HEK293T (cell line): Measurements from ENCODE around the gene LRRC8A.

Experiments used
- CTCF ChIA-PET: fragments of 350-600 bp; formaldehyde crosslinking; extraction: SDS; loops from one replicate; lab custom pipeline; 2021; ENCODE audit warnings: antibody characterized with exemption, inconsistent platforms; lab: Yijun Ruan, JAX
- POLR2A ChIA-PET: fragments of 350-600 bp; formaldehyde crosslinking; extraction: SDS; loops from one replicate; lab custom pipeline; 2020; ENCODE audit warnings: antibody characterized with exemption, inconsistent platforms; lab: Yijun Ruan, JAX
- DNase-seq: peaks from one replicate; pipeline ENCODE4 v3.0.0; 2012; ENCODE audit warnings: mixed read lengths; ENCODE audit errors: extremely low spot score
- ARNT ChIP-seq: fragments of 450-650 bp; IDR thresholded peaks from 2 replicates; pipeline ENCODE4 v1.6.1; 2017; ENCODE audit warnings: mild to moderate bottlenecking
- BHLHE40 ChIP-seq: fragments of 450-650 bp; IDR thresholded peaks from 2 replicates; pipeline ENCODE4 v1.6.1; 2016; ENCODE audit warnings: mild to moderate bottlenecking, moderate library complexity, borderline replicate concordance
- CTBP1 ChIP-seq: fragments of 450-650 bp; IDR thresholded peaks from 2 replicates; pipeline ENCODE4 v1.6.1; 2016; ENCODE audit warnings: borderline replicate concordance
- ELF4 ChIP-seq: fragments of 450-650 bp; IDR thresholded peaks from 2 replicates; pipeline ENCODE4 v1.6.1; 2017; ENCODE audit warnings: antibody characterized with exemption
- FOXA1 ChIP-seq: fragments of 450-650 bp; IDR thresholded peaks from 2 replicates; pipeline ENCODE4 v1.6.1; 2016; ENCODE audit warnings: mild to moderate bottlenecking
- FOXK2 ChIP-seq: fragments of 450-650 bp; IDR thresholded peaks from 2 replicates; pipeline ENCODE4 v1.6.1; 2016; ENCODE audit warnings: mild to moderate bottlenecking
- FOXM1 ChIP-seq: fragments of 450-650 bp; IDR thresholded peaks from 2 replicates; pipeline ENCODE4 v1.6.1; 2017; ENCODE audit warnings: mild to moderate bottlenecking, borderline replicate concordance
- HDGF ChIP-seq: fragments of 450-650 bp; IDR thresholded peaks from 2 replicates; pipeline ENCODE4 v1.6.1; 2017; ENCODE audit warnings: antibody characterized with exemption, borderline replicate concordance
- L3MBTL2 ChIP-seq: fragments of 450-650 bp; conservative IDR thresholded peaks from 2 replicates; pipeline ENCODE4 v1.6.1; 2016; ENCODE audit warnings: mild to moderate bottlenecking
- LEF1 ChIP-seq: fragments of 450-650 bp; IDR thresholded peaks from 2 replicates; pipeline ENCODE4 v1.6.1; 2017; ENCODE audit warnings: mild to moderate bottlenecking, borderline replicate concordance
- NFRKB ChIP-seq: fragments of 450-650 bp; IDR thresholded peaks from 2 replicates; pipeline ENCODE4 v1.6.1; 2016; ENCODE audit warnings: mild to moderate bottlenecking, moderate library complexity
- SP1 ChIP-seq: fragments of 450-650 bp; IDR thresholded peaks from 2 replicates; pipeline ENCODE4 v1.6.1; 2017
- SUZ12 ChIP-seq: fragments of 450-650 bp; IDR thresholded peaks from 2 replicates; pipeline ENCODE4 v1.6.1; 2016; ENCODE audit warnings: mild to moderate bottlenecking
- TARDBP ChIP-seq: fragments of 450-650 bp; IDR thresholded peaks from 2 replicates; pipeline ENCODE4 v1.6.1; 2016
- ZNF384 ChIP-seq: fragments of 450-650 bp; IDR thresholded peaks from 2 replicates; pipeline ENCODE4 v1.6.1; 2016
- TF ChIP-seq, protein P1 (sequence below): fragments of 450-650 bp; IDR thresholded peaks from 2 replicates; pipeline ENCODE4 v1.6.1; 2016

LRRC8A gene

DNA sequence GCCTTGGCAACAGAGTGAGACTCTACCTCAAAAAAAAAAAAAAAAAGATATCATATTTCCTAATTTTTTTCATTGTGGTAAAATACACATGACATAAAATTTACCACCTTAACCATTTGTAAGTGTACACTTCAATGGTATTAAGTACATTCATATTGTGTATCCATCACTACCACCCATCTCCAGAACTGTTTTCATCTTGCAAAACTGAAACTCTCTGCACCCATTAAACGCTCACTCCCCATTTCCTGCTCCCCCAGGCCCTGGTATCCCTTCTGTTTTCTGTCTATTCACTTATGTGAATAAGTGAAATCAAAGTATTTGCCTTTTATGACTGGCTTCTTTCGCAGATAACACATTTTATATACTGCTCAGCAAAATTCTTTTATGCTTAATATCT, 12.8 kb downstream of the LRRC8A start:
- ChIA-PET CTCF (no interaction called here), POLR2A (no interaction called here)
- TF ChIP-seq FOXM1 (no peak), CTBP1 (no peak), TARDBP (no peak), NFRKB (no peak), BHLHE40 (no peak), SP1 (no peak), LEF1 (no peak), ZNF384 (no peak), ELF4 (no peak), L3MBTL2 (no peak), SUZ12 (no peak), ARNT (no peak), HDGF (no peak), FOXK2 (no peak), FOXA1 (no peak)
- TF ChIP-seq, protein P1, sequence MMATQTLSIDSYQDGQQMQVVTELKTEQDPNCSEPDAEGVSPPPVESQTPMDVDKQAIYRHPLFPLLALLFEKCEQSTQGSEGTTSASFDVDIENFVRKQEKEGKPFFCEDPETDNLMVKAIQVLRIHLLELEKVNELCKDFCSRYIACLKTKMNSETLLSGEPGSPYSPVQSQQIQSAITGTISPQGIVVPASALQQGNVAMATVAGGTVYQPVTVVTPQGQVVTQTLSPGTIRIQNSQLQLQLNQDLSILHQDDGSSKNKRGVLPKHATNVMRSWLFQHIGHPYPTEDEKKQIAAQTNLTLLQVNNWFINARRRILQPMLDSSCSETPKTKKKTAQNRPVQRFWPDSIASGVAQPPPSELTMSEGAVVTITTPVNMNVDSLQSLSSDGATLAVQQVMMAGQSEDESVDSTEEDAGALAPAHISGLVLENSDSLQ, result no peak
- DNase-seq, result no peak

DNA sequence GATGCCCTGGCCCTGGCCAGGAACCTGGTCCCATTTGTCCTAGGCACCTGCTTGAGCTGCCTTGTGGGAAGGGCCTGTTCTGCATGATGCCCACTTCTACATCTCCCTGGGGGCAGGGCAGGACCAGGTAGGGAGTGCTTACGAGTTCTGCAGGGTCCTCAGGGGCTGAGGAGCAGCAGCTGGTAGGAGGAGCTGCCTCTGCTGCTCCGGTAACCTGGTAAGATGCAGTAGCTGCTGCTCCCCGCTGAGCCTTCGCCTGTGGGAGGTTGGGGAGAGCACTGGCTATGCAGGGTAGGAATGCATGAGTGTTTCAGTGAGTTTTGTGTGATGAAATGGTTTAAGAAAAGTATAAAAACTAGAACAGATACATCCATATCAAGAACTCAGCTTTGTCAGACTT, 13.6 kb downstream of the LRRC8A start:
- CTCF ChIA-PET, result no interaction called here
- POLR2A ChIA-PET, result no interaction called here
- DNase-seq, result no peak

DNA sequence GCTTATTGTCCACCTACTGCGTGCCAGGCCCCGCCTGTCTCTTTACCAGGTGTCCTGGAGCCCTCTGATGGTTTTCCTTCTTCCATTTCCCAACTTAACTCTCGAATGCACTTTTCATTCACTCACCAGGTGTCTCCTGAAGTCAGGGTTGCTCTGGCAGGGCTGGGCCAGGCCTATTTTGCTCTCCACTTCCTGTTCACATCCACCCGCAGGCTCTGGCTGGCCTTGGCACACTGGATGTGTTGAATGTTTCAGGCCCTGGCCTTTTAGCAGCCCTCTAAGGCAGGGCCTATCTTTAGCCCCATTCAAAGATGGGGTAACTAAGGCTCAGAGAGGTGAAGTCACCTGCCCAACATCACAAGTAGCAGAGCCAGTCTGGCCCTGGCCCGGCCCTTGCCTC, 16.4 kb downstream of the LRRC8A start:
- CTCF ChIA-PET, result no interaction called here
- DNase-seq, result no peak
- POLR2A ChIA-PET, result interaction anchor here (0.6 kb wide), 1 partner anchor 737 kb away, joined by 5 read pairs; no protein-coding TSS in a partner anchor
- TF ChIP-seq TARDBP (no peak), HDGF (no peak), ZNF384 (no peak), LEF1 (no peak), ELF4 (no peak), FOXM1 (no peak)
- TF ChIP-seq, protein P1, result no peak

More for the DNA sequence above, 13.6 kb downstream of the LRRC8A start:
- TF ChIP-seq TARDBP (no peak), SUZ12 (no peak), L3MBTL2 (no peak), FOXM1 (no peak), ZNF384 (no peak), NFRKB (no peak), ARNT (no peak)
- TF ChIP-seq, protein P1, result no peak

DNA sequence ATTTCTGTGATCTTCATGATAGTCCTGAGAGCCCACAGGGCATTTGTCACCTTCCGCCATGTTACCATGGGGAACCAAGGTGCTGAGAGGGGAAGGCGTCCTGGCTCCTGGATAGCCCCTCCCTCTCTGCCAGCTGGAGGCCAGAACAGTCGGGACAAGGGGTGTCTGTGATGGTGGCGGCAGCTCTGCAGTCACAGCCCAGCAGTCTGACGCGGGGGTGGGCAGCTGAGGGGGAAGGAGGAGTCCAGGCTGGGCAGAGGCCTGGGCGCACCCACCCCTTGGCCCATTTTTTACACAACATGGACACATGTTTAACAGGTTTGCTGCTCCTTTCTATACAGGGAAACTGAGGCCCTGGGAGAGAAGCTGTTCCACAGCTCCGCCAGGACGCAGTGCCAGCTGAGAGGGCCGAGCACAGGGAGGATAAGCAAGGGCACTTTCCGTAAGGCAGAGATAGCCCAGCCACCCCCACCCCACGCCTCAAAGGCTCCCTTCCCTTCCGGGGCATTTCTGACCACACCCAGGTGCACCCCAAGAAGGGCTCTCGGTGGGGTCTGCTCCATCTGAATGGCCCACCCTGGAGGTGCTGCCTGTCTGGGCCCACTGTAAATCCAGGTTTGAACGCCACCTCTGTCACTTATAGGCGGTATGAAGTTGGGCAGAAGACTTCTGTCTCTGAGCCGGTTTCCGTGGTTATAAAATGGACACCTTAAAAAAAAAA, 17.1 kb downstream of the LRRC8A start:
- no peak for TF ChIP-seq ARNT
- no peak for TF ChIP-seq FOXM1
- POLR2A ChIA-PET, result interaction anchor here (0.6 kb wide), 1 partner anchor 737 kb away, joined by 5 read pairs; no protein-coding TSS in a partner anchor
- CTCF ChIA-PET, result no interaction called here
- DNase-seq, result no peak

DNA sequence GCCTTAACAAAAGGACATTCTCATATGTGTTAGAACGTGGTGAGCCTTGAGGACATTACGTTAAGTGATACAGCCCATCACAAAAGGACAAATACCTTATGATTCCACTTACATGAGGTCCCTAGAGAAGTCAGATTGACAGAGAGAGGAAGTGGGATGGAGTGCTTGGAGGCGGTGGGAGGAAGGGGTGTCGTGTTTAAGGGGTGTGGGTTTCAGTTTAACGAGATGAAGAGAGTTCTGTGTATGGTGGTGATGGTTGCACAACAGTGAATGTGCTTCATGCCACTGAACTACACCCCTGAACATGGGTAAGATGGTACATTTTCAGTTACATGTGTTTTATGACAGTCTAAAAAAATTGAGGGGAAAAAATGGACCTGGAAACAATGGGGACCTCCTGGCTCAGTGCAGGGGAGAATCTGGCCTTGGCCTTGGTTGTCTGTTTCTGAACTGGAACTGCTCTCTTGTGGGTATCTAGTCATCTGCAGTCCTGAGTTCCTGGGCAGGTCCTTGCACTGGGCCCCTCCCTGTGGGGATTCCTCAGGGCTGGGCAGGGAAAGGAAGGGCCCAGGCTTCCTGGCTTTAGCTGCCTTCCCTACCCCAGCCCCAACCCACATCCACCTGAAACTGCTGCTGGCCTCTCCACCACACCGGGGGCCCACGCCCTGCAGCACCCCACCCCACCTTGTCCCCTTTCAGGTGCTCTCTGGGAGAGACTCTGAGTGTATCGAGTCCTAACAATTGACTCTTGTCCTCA, 17.8 kb downstream of the LRRC8A start:
- CTCF ChIA-PET, result no interaction called here
- no peak for TF ChIP-seq SUZ12
- no peak for TF ChIP-seq CTBP1
- no peak for TF ChIP-seq FOXA1
- no peak for TF ChIP-seq TARDBP
- TF ChIP-seq, protein P1, result no peak
- no peak for TF ChIP-seq L3MBTL2
- no peak for TF ChIP-seq NFRKB
- no peak for TF ChIP-seq ZNF384
- no peak for TF ChIP-seq HDGF
- no peak for TF ChIP-seq FOXK2
- POLR2A ChIA-PET, result no interaction called here
- no peak for DNase-seq

DNA sequence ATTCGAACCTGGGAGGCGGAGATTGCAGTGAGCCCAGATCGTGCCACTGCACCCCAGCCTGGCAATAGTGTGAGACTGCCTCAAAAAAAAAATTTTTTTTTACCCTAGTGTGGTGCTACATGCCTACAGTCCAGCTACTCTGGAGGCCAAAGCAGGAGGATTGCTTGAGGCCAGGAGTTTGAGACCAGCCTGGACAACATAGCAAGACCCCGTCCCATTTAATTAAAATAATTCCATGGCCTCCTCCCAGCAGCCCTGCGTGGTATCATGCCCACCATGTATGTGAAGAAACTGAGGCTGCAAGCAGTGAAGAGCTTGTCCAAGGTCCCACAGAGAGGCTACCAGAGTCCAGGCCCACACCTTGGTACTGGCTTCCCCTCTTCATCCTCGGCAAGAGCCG, 19.4 kb downstream of the LRRC8A start:
- ChIA-PET CTCF (no interaction called here), POLR2A (no interaction called here)
- no peak for DNase-seq
- TF ChIP-seq FOXM1 (no peak), SUZ12 (no peak), CTBP1 (no peak), FOXK2 (no peak), FOXA1 (no peak), LEF1 (no peak), HDGF (no peak), ARNT (no peak), ELF4 (no peak), ZNF384 (no peak), BHLHE40 (no peak), TARDBP (no peak)
- TF ChIP-seq, protein P1, result no peak
